Measurements from ENCODE around the gene TCHHL1.

DNA sequence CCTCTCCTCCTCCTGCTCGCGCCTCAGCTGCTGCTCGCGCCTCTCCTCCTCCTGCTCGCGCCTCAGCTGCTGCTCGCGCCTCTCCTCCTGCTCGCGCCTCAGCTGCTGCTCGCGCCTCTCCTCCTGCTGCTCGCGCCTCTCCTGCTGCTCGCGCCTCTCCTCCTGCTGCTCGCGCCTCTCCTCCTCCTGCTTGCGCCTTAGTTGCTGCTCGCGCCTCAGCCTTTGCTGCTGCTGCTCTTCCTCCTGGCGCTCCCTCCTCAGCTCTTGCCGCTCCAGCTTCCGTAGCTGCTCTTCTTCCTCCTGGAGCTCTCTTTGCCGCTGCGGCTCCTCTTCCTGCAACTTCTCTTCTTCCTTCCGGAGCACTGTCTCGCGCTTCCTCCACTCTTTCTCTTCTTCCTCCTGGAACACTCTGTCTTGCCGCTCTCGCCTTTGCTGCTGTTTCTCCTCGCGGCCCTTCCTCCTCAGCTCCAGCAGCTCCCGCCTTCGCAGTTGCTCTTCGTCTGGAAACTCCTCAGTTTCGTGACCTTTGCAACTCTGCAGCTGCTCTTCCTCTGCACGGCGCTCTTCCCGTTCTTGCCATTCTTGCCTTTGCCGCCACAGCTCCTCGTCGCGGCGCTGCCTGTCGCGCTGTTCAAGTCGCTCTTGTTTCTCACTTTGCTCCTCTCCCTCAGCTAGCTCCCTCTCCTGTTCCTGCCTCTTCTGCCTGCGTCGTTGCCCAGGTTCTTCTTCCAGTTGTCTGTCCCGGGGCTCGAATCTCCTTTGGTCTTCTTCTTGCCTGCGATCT lies 23.4 kb upstream of the TCHHL1 start:
- no peak for TF ChIP-seq MEF2A (IDR thresholded peaks at IDR 0.05; ENCODE audit: insufficient read depth, low read depth, low read length)
- TF ChIP-seq, protein P1, sequence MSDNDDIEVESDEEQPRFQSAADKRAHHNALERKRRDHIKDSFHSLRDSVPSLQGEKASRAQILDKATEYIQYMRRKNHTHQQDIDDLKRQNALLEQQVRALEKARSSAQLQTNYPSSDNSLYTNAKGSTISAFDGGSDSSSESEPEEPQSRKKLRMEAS (IDR thresholded peaks at IDR 0.05; ENCODE audit: low read depth, low read length): no peak
- TF ChIP-seq, protein P2, sequence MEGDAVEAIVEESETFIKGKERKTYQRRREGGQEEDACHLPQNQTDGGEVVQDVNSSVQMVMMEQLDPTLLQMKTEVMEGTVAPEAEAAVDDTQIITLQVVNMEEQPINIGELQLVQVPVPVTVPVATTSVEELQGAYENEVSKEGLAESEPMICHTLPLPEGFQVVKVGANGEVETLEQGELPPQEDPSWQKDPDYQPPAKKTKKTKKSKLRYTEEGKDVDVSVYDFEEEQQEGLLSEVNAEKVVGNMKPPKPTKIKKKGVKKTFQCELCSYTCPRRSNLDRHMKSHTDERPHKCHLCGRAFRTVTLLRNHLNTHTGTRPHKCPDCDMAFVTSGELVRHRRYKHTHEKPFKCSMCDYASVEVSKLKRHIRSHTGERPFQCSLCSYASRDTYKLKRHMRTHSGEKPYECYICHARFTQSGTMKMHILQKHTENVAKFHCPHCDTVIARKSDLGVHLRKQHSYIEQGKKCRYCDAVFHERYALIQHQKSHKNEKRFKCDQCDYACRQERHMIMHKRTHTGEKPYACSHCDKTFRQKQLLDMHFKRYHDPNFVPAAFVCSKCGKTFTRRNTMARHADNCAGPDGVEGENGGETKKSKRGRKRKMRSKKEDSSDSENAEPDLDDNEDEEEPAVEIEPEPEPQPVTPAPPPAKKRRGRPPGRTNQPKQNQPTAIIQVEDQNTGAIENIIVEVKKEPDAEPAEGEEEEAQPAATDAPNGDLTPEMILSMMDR (IDR thresholded peaks at IDR 0.05 in 2 of 3, conservative IDR thresholded peaks at IDR 0.05 in 1 of 3; ENCODE audit: control insufficient read depth in 2 of 3, extremely low read depth in 1 of 3, insufficient read depth in 1 of 3, low read depth in 3 of 3, low read length in 3 of 3): no peak
- TF ChIP-seq CREM (IDR thresholded peaks at IDR 0.05; ENCODE audit: low read depth): no peak
- no peak for TF ChIP-seq POLR2A (IDR thresholded peaks at IDR 0.05; ENCODE audit: low read depth, low read length)
- TF ChIP-seq MXI1 (IDR thresholded peaks at IDR 0.05; ENCODE audit: low read depth, low read length): no peak
- TF ChIP-seq SMC3 (IDR thresholded peaks at IDR 0.05; ENCODE audit: borderline replicate concordance, low read length): no peak
- no peak for TF ChIP-seq KDM1A (IDR thresholded peaks at IDR 0.05; ENCODE audit: borderline replicate concordance)
- no peak for TF ChIP-seq HDGF (IDR thresholded peaks at IDR 0.05)
- no peak for TF ChIP-seq EZH2 (IDR thresholded peaks at IDR 0.05; ENCODE audit: borderline replicate concordance, control insufficient read depth, low read depth, low read length)
